SK-N-SH (cell line): ENCODE results near the gene CDK9. TPM values are rescaled to one million over a fixed set of nuclear protein-coding genes. Genes with fewer than 3 reads are reported as not detected.

Experiments
- CTCF ChIA-PET: fragments of 300-600, 350-600 bp; formaldehyde crosslinking; extraction: SDS; loops from one replicate; lab custom pipeline; 2021; lab: Yijun Ruan, JAX
- POLR2A ChIA-PET: fragments of 350-600 bp; sonication (Branson Sonifier 250); formaldehyde crosslinking; extraction: SDS; loops from one replicate; lab custom pipeline; 2020; ENCODE audit warnings: antibody characterized with exemption, inconsistent platforms; lab: Yijun Ruan, JAX
- DNase-seq: peaks from one replicate; pipeline ENCODE4 v3.0.0; 2012
- H2AFZ ChIP-seq: fragments of 200-600 bp; sonication (generic); 2 replicates; pipeline ENCODE4 v1.8.1; 2016; ENCODE audit warnings: antibody characterized with exemption, mild to moderate bottlenecking, low read depth
- H3F3A ChIP-seq: fragments of 200-600 bp; sonication (generic); replicated peaks from 2 replicates; pipeline ENCODE3; 2016; ENCODE audit warnings: antibody characterized with exemption, mild to moderate bottlenecking; ENCODE audit not compliant: insufficient read depth
- H3K27ac ChIP-seq, 2 experiments: fragments of 200-500 bp in 1 of 2; fragments of 200-600 bp in 1 of 2; sonication (Bioruptor generic) in 1 of 2; sonication (generic), shearing (Covaris generic) in 1 of 2; 2 replicates each; pipeline versions ENCODE4 v1.5.1 to v1.6.1; 2014 to 2016; ENCODE audit warnings: low read depth in 2 of 2, inconsistent platforms in 1 of 2, low read length in 1 of 2, mild to moderate bottlenecking in 1 of 2, mixed read lengths in 1 of 2
- H3K27me3 ChIP-seq: fragments of 200-600 bp; sonication (generic), shearing (Covaris generic); 2 replicates; pipeline ENCODE4 v1.6.1; 2016; ENCODE audit warnings: mixed run types; ENCODE audit not compliant: insufficient read depth
- H3K36me3 ChIP-seq, 2 experiments: fragments of 200-500 bp in 1 of 2; fragments of 200-600 bp in 1 of 2; sonication (Bioruptor generic) in 1 of 2; sonication (generic) in 1 of 2; replicated peaks in 1 of 2; 2 replicates each; pipeline versions ENCODE3 to v1.5.1; 2014 to 2016; ENCODE audit warnings: low read length in 1 of 2, mild to moderate bottlenecking in 1 of 2; ENCODE audit not compliant: insufficient read depth in 2 of 2, control insufficient read depth in 1 of 2
- H3K4me1 ChIP-seq, 2 experiments: fragments of 200-500 bp in 1 of 2; fragments of 200-600 bp in 1 of 2; sonication (Bioruptor generic) in 1 of 2; sonication (generic), shearing (Covaris generic) in 1 of 2; 2 replicates each; pipeline versions ENCODE4 v1.5.1 to v1.6.1; 2014 to 2016; ENCODE audit warnings: low read depth in 1 of 2, low read length in 1 of 2, mixed run types in 1 of 2; ENCODE audit not compliant: insufficient read depth in 2 of 2, control insufficient read depth in 1 of 2
- H3K4me2 ChIP-seq: fragments of 200-600 bp; sonication (generic), shearing (Covaris generic); 2 replicates; pipeline ENCODE4 v1.6.1; 2017; ENCODE audit warnings: mixed run types
- H3K4me3 ChIP-seq, 2 experiments: fragments of 200-500 bp in 1 of 2; fragments of 200-600 bp in 1 of 2; sonication (Bioruptor generic) in 1 of 2; sonication (generic), shearing (Covaris generic) in 1 of 2; 2 replicates each; pipeline versions ENCODE4 v1.5.1 to v1.8.1; 2014 to 2016; ENCODE audit warnings: low read depth in 2 of 2, inconsistent platforms in 1 of 2, low read length in 1 of 2, mild to moderate bottlenecking in 1 of 2, mixed read lengths in 1 of 2, moderate library complexity in 1 of 2
- H3K79me2 ChIP-seq: fragments of 200-600 bp; sonication (generic); 2 replicates; pipeline ENCODE4 v1.8.1; 2017; ENCODE audit warnings: mild to moderate bottlenecking; ENCODE audit not compliant: insufficient read depth
- H3K9ac ChIP-seq: fragments of 200-600 bp; sonication (generic); 2 replicates; pipeline ENCODE4 v1.6.1; 2017; ENCODE audit warnings: mixed run types
- H3K9me2 ChIP-seq: fragments of 200-600 bp; sonication (generic); 2 replicates; pipeline ENCODE4 v1.6.1; 2017; ENCODE audit warnings: mixed run types
- H3K9me3 ChIP-seq: fragments of 200-600 bp; sonication (generic); 2 replicates; pipeline ENCODE4 v1.6.1; 2017; ENCODE audit warnings: mixed run types, mild to moderate bottlenecking, moderate library complexity
- H4K20me1 ChIP-seq: fragments of 200-600 bp; sonication (generic); 2 replicates; pipeline ENCODE4 v1.6.1; 2017; ENCODE audit warnings: mild to moderate bottlenecking, mixed run types; ENCODE audit not compliant: insufficient read depth
- CHD2 ChIP-seq: fragments of 150-350 bp; IDR thresholded peaks from 2 replicates; pipeline ENCODE4 v1.6.1; 2018; ENCODE audit warnings: low read length; ENCODE audit not compliant: partially characterized antibody
- ELF1 ChIP-seq: IDR thresholded peaks from 2 replicates; pipeline ENCODE4 v1.4.0; 2012
- EZH2phosphoT487 ChIP-seq: fragments of 200-600 bp; sonication (generic); IDR thresholded peaks from 2 replicates; pipeline ENCODE4 v1.6.1; 2017; ENCODE audit warnings: low read depth, mixed run types, mild to moderate bottlenecking, antibody characterized with exemption, moderate library complexity, borderline replicate concordance
- IRF3 ChIP-seq: fragments of 150-350 bp; IDR thresholded peaks from 2 replicates; pipeline ENCODE4 v1.6.1; 2016; ENCODE audit warnings: mild to moderate bottlenecking, low read depth, low read length
- NRF1 ChIP-seq: IDR thresholded peaks from 2 replicates; pipeline ENCODE4 v1.6.1; 2012; ENCODE audit warnings: low read depth, mild to moderate bottlenecking, low read length
- PBX3 ChIP-seq: IDR thresholded peaks from 2 replicates; pipeline ENCODE4; 2012
- RXRA ChIP-seq: IDR thresholded peaks from 2 replicates; pipeline ENCODE4 v1.4.0; 2012; ENCODE audit warnings: low read depth, mild to moderate bottlenecking, borderline replicate concordance
- SMC3 ChIP-seq: IDR thresholded peaks from 2 replicates; pipeline ENCODE4 v1.6.1; 2012; ENCODE audit warnings: low read depth, low read length, improper control_type of control experiment
- USF1 ChIP-seq: IDR thresholded peaks from 2 replicates; pipeline ENCODE4 v1.4.0; 2012; ENCODE audit warnings: low read depth, borderline replicate concordance
- USF2 ChIP-seq: fragments of 150-350 bp; IDR thresholded peaks from 2 replicates; pipeline ENCODE4 v1.6.1; 2017; ENCODE audit warnings: antibody characterized with exemption, low read length, low read depth, borderline replicate concordance
- ZBTB33 ChIP-seq: IDR thresholded peaks from 2 replicates; pipeline ENCODE4 v1.4.0; 2012; ENCODE audit warnings: low read depth, borderline replicate concordance
- WGBS: methylation state at CpG from one replicate; pipeline ENCODE4 v1.1.6; 2017; ENCODE audit warnings: low lambda C conversion rate; 5-methylcytosine and 5-hydroxymethylcytosine counted together
- polyA plus RNA-seq, 3 experiments: library from polyadenylated mRNA; depleted of rRNA; stranded (reverse); fragments of >200 nt; gene quantifications; 2 replicates each; pipeline ENCODE4 v1.2.3, GENCODE V29; 2012

CDK9 gene
- polyA plus RNA-seq, 1 of the 3 experiments (the other 2 are of a cell fraction): 82.7 TPM

GRCh38 chr9:127803507-127804352 lies 17.9 kb downstream of the CDK9 start:
- Histone ChIP-seq H3K27ac (peak overlapping the region; percentile 86 to 92), H3K4me1 (peaks cover 13 to 16% of the 10 kb centered on the region in 2 experiments; a peak in 3 of 4 replicates), H3K4me2 (peak overlapping the region; percentile 91), H3K27me3 (no peaks in the 10 kb centered on the region), H3F3A (peaks cover 16% of the 10 kb centered on the region), H3K79me2 (peaks cover 35% of the 10 kb centered on the region), H3K36me3 (peaks cover 16 to 28% of the 10 kb centered on the region in 2 experiments), H3K4me3 (peak overlapping the region; percentile 76 to 87), H2AFZ (peak overlapping the region; percentile 81), H3K9me2 (no peaks in the 10 kb centered on the region), H3K9ac (peak overlapping the region; percentile 99), H3K9me3 (no peaks in the 10 kb centered on the region), H4K20me1 (no peaks in the 10 kb centered on the region)
- CTCF ChIA-PET: interaction anchor here (0.7 to 4.0 kb wide), 4 partner anchors 10 to 118 kb away, joined by 3 to 17 read pairs (median 4); no protein-coding TSS in a partner anchor
- POLR2A ChIA-PET: interaction anchor here (0.6 to 1.6 kb wide), 3 partner anchors 18 to 66 kb away, joined by 3 to 4 read pairs (median 4); partner anchors contain the start of gene CDK9
- WGBS: 37% methylated on average over 14 of the region's 18 CpGs
- TF ChIP-seq IRF3 (no peak), ZBTB33 (no peak), SMC3 (no peak), PBX3 (no peak), USF2 (no peak), CHD2 (no peak), EZH2phosphoT487 (no peak), RXRA (no peak), USF1 (no peak), NRF1 (no peak), ELF1 (no peak)
- DNase-seq: peak; percentile 64
